Measurements from ENCODE around the gene ACAA1. TPM values are rescaled to one million over a fixed set of nuclear protein-coding genes. Genes with fewer than 3 reads are reported as not detected.

The ACAA1 gene
- total and polyA plus RNA-seq, 2 of the 13 experiments (the other 11 are each of a cell fraction or from before 2014, with no cell fraction given), result 60.8 to 188 TPM

- 0 out of 2 replicates have a peak, but pooled peaks have one; percentile 58 for TF ChIP-seq ZNF292 (CRISPR knock-in tag; IDR thresholded peaks at IDR 0.05; ENCODE audit: borderline replicate concordance, low read depth)
- TF ChIP-seq KLF15 (CRISPR knock-in tag; IDR thresholded peaks at IDR 0.05; ENCODE audit: borderline replicate concordance), result no peak
- no peak for TF ChIP-seq ARID5B (CRISPR knock-in tag; IDR thresholded peaks at IDR 0.05)
- peak; percentile 45; the same call in 1 of the 2 replicates for TF ChIP-seq HINFP (CRISPR knock-in tag; IDR thresholded peaks at IDR 0.05; ENCODE audit: low read depth)
- no peak for TF ChIP-seq ARID4A (CRISPR knock-in tag; IDR thresholded peaks at IDR 0.05; ENCODE audit: borderline replicate concordance)
- no peak for TF ChIP-seq ZBTB33 (CRISPR knock-in tag; IDR thresholded peaks at IDR 0.05)
- TF ChIP-seq POLR2A (IDR thresholded peaks at IDR 0.05; ENCODE audit: insufficient read depth in 1 of 2, low read depth in 2 of 2, low read length in 2 of 2), result no peak
- TF ChIP-seq CTCF (CRISPR knock-in tag; IDR thresholded peaks at IDR 0.05), result peak; percentile 29; the same call in 1 of the 2 replicates
- no peak for TF ChIP-seq NR2F1 (CRISPR knock-in tag; IDR thresholded peaks at IDR 0.05)
- TF ChIP-seq ZNF740 (CRISPR knock-in tag; IDR thresholded peaks at IDR 0.05), result no peak
- TF ChIP-seq JDP2 (CRISPR knock-in tag; IDR thresholded peaks at IDR 0.05; ENCODE audit: borderline replicate concordance), result no peak
- TF ChIP-seq FOXJ3 (CRISPR knock-in tag; IDR thresholded peaks at IDR 0.05; ENCODE audit: borderline replicate concordance), result no peak
- TF ChIP-seq ZNF776 (CRISPR knock-in tag; IDR thresholded peaks at IDR 0.05), result peak; percentile 17; the same call in 1 of the 2 replicates
- no peak for TF ChIP-seq ARNTL (CRISPR knock-in tag; IDR thresholded peaks at IDR 0.05)
- TF ChIP-seq KDM6A (CRISPR knock-in tag; IDR thresholded peaks at IDR 0.05; ENCODE audit: low read depth), result no peak
- TF ChIP-seq ZNF562 (CRISPR knock-in tag; IDR thresholded peaks at IDR 0.05; ENCODE audit: borderline replicate concordance), result no peak
Measured at GRCh38 chr3:38164643-38164951, 27.7 kb upstream of the ACAA1 start (continued).
